Measurements from ENCODE around the gene FPGS. TPM values are rescaled to one million over a fixed set of nuclear protein-coding genes. Genes with fewer than 3 reads are reported as not detected.

Gene FPGS
- total RNA-seq, 4 donors from 2014 or later, result 42.5 to 91.4 (median 63.2) TPM

GRCh38 chr9:127818574-127818973, 15.9 kb downstream of the FPGS start:
- TF ChIP-seq POLR2A (IDR thresholded peaks at IDR 0.05), result no peak
- no peak for TF ChIP-seq POLR2AphosphoS5 (IDR thresholded peaks at IDR 0.05)
- TF ChIP-seq CTCF (IDR thresholded peaks at IDR 0.05), result no peak
- 100% methylated on average over 4 of the region's 11 CpGs; no CpG with 5 or more reads in 1 of the 2 donors for WGBS, 2 donors (ENCODE audit: low coverage in 1 of 2)
- no peak overlapping the region for H3K4me3 ChIP-seq
- ATAC-seq, result no peak
- H3K27me3 ChIP-seq, result no peaks in the 10 kb centered on the region
- no peaks in the 10 kb centered on the region for H3K9me3 ChIP-seq
- H3K4me1 ChIP-seq, result peaks cover 0 to 6% (median 0%) of the 10 kb centered on the region in 3 donors
- H3K27ac ChIP-seq, result no peak overlapping the region
- peaks cover 0 to 88% of the 10 kb centered on the region in 2 donors for H3K36me3 ChIP-seq

- H3K27me3 ChIP-seq, result peaks cover 16% of the 10 kb centered on the region
- WGBS, 2 donors (ENCODE audit: low coverage in 1 of 2), result 71 to 77% methylated on average over 4 of the region's 4 CpGs
- peaks cover 0 to 21% (median 4%) of the 10 kb centered on the region in 3 donors for H3K4me1 ChIP-seq
- H3K36me3 ChIP-seq, result peaks cover 0 to 77% of the 10 kb centered on the region in 2 donors
- TF ChIP-seq EP300 (IDR thresholded peaks at IDR 0.05) (no peak), POLR2AphosphoS5 (IDR thresholded peaks at IDR 0.05) (no peak), CTCF (IDR thresholded peaks at IDR 0.05) (no peak), POLR2A (IDR thresholded peaks at IDR 0.05) (no peak)
- no peak for ATAC-seq
- H3K9me3 ChIP-seq, result no peaks in the 10 kb centered on the region
- H3K27ac ChIP-seq, result no peak overlapping the region
- H3K4me3 ChIP-seq, result no peak overlapping the region
These were observed 19.4 kb downstream of the FPGS start for GRCh38 chr9:127822108-127822507.

GRCh38 chr9:127825319-127826051, 22.8 kb downstream of the FPGS start:
- ATAC-seq, result no peak
- Histone ChIP-seq H3K4me1 (peaks cover 0 to 54% (median 23%) of the 10 kb centered on the region in 3 donors), H3K27ac (peak overlapping the region in 3 of 4 donors; percentile 33 to 79 (median 35)), H3K9me3 (no peaks in the 10 kb centered on the region), H3K4me3 (no peak overlapping the region), H3K36me3 (peaks cover 0 to 44% of the 10 kb centered on the region in 2 donors), H3K27me3 (peaks cover 39% of the 10 kb centered on the region)
- 38 to 71% methylated on average over 4 to 20 of the region's 42 CpGs for WGBS, 2 donors (ENCODE audit: low coverage in 1 of 2)
- no peak for TF ChIP-seq POLR2A (IDR thresholded peaks at IDR 0.05)
- TF ChIP-seq CTCF (IDR thresholded peaks at IDR 0.05), result peak in 2 of 4 experiments; percentile 12 to 54

DNA sequence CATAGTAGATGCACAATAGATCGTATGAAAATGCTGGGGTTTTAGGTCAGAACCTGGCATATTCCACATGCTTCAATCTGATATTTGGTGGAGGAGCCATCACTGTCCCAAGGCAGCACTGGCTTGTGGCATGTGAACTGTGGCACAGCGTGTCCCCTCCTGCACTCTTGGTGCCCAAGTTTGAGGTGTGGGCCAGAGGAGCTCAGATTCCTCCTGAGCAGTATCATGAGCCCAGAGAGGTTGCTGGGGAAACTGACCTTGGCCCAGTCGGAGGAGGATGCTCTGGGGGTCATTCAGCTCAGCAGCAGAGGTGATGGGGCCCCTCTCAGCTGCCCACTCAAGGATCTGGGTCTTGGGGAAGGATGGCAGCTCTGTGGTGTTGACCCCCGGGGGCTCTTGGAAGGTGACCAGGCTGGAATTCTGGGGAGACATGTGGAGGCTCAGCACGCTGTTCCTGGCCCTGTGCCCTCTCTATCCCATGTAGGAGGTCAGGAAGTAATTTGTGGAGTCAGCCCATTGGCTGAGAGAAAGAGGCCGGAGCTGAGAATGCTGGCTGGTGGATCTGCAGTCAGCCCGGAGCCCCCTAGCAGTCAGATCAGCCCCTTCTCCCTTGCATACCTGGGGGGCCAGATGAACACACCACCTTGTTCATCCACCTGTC, 23.7 kb downstream of the FPGS start:
- H3K27ac ChIP-seq, result peak overlapping the region in 3 of 4 donors; percentile 12 to 82 (median 79)
- H3K4me3 ChIP-seq, result no peak overlapping the region
- ATAC-seq, result no peak
- 20 to 71% methylated on average over 1 of the region's 7 CpGs for WGBS, 2 donors (ENCODE audit: low coverage in 1 of 2)
- peaks cover 39% of the 10 kb centered on the region for H3K27me3 ChIP-seq
- H3K9me3 ChIP-seq, result no peaks in the 10 kb centered on the region
- peaks cover 0 to 57% (median 23%) of the 10 kb centered on the region in 3 donors for H3K4me1 ChIP-seq
- no peak for TF ChIP-seq CTCF (IDR thresholded peaks at IDR 0.05)
- TF ChIP-seq POLR2A (IDR thresholded peaks at IDR 0.05), result no peak
- peaks cover 0 to 36% of the 10 kb centered on the region in 2 donors for H3K36me3 ChIP-seq

Data from gastroesophageal sphincter (tissue), 4 donors.